Midbrain (tissue), 1 donor: ENCODE data around the gene CLIP4.
A peak's percentile ranks its signal among the peaks of the same experiment; 100 is the strongest.
"Not testable (repeated sequence)": the region's sequence is repeated elsewhere in the genome, so short reads cannot be mapped to it uniquely, and the experiment has no call there.

Experiments used
- DNase-seq: peaks from one replicate; lab custom pipeline; 2025; lab: John Stamatoyannopoulos, UW

Gene CLIP4

DNA sequence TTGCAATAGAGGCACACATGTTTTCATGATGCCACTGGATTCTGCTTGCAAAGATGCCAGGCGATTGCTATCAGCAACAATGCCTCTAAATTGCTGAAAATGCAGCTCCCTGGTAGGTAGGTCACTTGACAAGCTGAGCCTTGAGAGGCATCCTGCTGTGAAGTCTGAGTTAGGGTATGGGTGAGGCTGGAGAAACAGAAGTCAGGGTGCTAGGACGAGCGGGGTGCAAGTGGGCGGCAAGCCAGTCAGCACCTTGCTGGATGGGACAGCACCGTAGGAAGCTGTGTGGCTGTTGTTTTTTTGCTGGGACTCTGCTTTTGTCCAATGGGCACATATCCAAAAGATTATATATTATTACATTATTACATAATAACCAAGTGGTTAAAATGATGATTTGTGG, 10.5 kb upstream of the CLIP4 start:
- DNase-seq: no peak

- DNase-seq: no peak
Measured at GRCh38 chr2:29105375-29105774, 9.8 kb upstream of the CLIP4 start.

- no peak for DNase-seq
Measured at GRCh38 chr2:29106256-29106655, 9.0 kb upstream of the CLIP4 start.

- no peak for DNase-seq
Measured at GRCh38 chr2:29106980-29107388, 8.2 kb upstream of the CLIP4 start.

- DNase-seq: not testable (repeated sequence)
Measured at GRCh38 chr2:29107547-29107946, 7.7 kb upstream of the CLIP4 start.

GRCh38 chr2:29108225-29108624, 7.0 kb upstream of the CLIP4 start:
- DNase-seq: peak; percentile 34

GRCh38 chr2:29109246-29109645, 6.0 kb upstream of the CLIP4 start:
- DNase-seq: no peak

DNA sequence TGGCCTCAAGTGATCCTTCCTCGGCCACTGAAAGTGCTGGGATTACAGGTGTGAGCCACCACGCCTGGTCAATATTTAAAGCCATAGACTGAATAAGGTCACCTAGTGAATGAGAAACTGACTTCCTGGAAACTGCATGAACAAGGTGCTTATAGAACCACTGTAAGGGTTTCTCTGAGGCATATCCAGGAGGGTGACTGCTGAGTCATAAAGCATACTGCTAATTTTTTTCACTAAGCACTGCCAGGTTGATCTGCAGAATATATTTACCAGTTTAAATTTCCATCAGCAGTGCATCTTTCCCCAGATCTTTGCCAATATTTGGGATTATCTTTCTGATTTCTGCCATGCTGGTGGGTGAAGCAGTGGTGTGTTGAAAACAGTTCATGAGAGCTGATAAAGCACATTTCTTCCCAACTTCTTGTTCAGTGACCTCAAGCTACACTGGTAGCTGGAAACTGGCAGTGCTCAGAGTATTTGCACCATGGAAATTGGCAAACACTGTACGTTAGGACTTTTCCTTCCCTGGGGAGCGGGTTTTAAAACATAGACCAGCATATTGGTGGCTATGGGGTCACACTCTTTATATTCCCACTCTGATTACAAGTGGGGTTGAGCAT, 4.2 kb upstream of the CLIP4 start:
- DNase-seq: no peak

- DNase-seq: no peak
Measured at GRCh38 chr2:29112379-29112778, 2.8 kb upstream of the CLIP4 start.

- DNase-seq: no peak
Measured at GRCh38 chr2:29113027-29113686, 2.1 kb upstream of the CLIP4 start.

- no peak for DNase-seq
Measured at GRCh38 chr2:29113891-29114321, 1.3 kb upstream of the CLIP4 start.

DNA sequence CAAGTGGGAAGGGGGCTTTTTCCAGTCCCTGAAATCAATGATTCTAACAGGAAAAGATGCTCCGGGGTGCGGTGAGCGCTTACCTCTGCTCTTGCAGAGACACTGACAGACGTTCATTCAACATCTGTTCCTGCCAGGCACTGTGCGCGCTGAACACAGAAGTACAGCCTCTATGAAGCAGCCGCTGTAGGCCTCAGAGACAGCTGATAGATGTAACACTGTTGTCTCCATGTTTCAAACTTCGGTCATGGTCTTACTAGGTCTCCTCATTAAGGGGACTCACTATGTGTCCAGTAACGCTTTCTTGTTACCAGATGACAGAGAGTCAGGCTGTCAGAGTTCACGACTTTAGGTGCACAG, 649 bp upstream of the CLIP4 start:
- DNase-seq: no peak

DNA sequence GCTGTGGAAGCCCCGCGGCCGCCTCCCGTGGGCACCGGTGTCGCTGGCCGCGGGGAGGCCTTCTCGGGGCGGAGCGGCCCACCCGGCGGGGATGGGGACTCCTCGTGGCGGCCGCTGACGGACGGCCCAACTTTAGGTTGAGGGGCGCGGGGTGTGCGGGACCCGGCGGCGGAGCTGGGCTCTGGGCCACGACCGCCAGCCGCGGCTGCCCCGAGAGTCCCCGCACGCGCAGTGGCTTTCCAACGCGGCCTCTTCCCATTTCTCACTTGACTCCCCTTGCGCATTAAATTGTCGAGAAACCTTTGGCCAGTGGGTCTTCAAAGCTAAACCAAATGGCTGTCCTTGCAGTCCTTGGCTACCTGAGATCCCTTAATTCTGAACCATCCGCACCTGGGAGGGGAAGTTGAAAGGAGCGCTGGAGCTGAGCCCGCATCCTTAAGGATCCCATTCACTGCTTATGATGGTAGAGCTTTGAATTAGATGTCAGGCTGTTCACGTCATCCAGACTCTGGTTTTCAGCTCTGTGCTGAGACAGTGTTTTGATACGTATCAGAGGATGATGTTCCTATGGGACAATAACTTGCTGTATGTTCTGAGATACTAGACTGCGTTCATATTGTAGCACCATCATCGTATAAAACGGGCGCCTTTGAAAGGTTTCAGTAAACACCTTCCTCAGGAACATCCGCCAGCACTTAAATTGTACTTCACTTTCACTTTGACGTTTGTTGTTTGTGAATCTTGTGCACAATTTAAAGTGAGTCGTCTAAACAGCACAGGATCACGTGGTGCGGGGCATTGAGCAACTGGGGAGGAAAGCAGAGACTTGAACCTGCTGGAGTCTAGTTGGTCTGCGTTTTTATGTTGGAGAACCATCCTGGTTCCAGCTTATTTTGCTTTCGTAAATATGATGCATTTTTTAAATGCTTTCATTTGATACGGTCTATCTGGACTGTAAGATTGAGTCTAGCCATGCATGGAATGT, 874 bp downstream of the CLIP4 start:
- DNase-seq: peak; percentile 78

GRCh38 chr2:29117636-29118303, 2.6 kb downstream of the CLIP4 start:
- DNase-seq: no peak

GRCh38 chr2:29119211-29119610, 4.0 kb downstream of the CLIP4 start:
- DNase-seq: no peak

DNA sequence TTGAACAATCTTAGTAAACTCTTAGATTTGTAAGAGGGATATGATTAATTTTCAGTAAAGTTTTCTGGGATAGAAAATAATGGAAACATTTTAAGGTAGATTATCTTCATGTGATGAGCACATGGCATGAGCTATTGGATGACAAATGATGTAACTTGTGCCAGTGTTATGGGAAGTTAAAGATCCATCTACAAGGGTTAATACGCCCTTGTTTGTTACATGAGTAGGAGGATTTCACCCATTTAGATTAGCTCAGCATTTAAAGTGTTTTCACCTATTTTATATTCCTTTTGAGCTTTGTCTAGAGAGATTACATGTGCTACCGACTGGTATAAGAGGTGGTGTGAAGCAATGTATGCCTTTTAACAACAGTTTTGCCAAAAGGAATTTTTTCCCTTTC, 5.6 kb downstream of the CLIP4 start:
- no peak for DNase-seq

DNA sequence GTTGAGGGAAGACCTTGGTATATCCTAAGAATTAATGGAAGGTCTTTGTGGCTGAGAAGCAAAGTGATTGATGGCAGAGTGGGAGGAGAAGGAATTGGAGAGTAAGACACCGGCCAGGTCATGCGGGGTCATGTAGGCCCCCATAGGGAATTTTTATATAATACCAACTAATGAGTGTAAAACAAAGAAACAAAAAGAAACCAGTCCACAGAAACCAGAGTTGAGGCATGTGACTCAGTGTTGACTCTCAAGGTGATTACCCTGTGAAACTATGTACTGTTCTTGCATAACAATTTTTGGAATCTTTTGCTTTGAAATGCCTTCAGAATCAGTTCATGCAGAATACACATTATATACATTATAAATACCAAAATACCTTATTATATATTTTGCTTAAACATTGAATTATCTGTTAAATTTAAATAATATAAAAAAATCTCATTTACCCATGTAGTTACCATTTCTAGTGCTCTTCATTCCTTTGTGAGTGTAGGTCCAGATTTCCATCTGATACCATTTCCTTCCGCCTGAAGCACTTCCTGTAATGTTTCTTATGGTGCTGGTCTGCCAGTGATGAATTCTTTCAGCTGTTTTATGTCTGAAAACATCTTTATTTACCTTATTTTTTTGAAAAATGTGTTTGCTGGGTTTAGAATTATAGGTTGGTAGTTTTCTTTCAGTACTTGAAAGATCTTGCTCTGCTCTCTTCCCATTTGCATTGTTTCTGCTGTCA, 8.6 kb downstream of the CLIP4 start:
- no peak for DNase-seq

GRCh38 chr2:29124504-29124903, 9.3 kb downstream of the CLIP4 start:
- DNase-seq: no peak

- DNase-seq: peak; percentile 64
Measured at GRCh38 chr2:29129586-29130281, 14.5 kb downstream of the CLIP4 start.

DNA sequence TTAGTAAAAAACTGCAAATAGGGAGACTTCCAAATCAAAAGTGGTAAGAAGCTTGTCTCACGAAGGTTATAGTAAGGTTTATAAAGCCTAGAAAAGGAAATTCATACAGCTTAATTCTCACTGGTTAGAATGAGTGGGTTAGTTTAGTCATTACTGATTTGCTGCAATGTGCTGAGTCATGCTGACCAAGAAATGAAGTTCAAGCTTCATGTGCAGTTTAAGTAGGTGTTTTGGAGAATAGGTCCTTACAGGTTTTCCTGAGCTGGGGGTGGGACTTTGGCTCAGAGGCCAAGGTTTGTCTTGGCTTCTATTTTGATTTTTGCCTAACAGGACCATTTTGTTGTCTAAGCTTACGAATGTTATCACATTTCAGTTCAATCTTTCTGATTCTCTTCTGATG, 15.1 kb downstream of the CLIP4 start:
- peak; percentile 48 for DNase-seq

DNA sequence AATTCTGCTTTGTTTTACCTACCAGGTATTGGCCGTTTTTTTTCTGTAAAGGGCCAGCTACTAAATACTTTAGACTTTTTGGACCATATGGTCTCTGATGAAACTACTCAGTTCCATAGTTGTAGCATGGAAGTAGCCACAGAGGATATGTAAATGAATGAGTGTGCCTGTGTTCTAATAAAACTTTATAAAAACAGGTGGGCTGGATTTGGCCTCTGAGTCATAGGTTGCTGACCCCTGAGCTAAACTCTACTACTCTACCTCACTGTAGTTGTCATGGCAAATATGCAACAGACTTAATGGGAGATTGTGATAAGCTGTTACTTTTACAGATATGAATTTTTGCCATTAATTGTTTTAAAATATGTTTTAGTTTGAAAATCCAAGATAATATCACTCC, 19.7 kb downstream of the CLIP4 start:
- no peak for DNase-seq
